ENCODE data around the gene CERT1. TPM values are rescaled to one million over a fixed set of nuclear protein-coding genes. Genes with fewer than 3 reads are reported as not detected.

CERT1 gene
- total RNA-seq, 4 donors from 2014 or later: 36.1 to 42.3 (median 39.0) TPM

DNA sequence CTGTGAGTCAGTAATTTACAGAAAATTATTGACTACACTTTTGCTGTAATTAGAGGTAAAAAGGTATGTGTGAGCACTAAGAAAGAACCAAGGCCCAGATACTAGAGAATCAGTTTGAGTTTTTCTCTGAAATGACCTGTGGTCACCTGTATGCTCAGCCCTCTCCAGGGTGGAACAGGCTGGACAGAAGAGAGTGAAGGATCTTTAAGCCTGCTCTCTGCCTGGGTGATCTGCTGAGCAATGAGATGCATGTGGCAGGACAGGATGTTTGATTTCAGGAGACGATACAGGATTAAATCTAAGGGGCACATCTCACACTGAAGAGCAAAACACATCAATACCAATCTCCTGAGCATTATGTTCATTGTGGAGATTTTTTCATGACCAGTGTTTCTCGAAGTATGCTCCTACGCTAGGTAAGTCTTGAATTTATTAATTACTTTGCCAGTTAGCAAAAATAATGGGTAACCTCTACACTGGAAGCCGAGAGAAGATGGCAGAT is 148.9 kb downstream of the CERT1 start:
- Histone ChIP-seq H3K4me1 (no peaks in the 10 kb centered on the region), H3K4me3 (no peak overlapping the region), H3K27ac (no peak overlapping the region), H3K27me3 (no peaks in the 10 kb centered on the region), H3K9me3 (no peaks in the 10 kb centered on the region), H3K36me3 (peaks cover 0 to 60% (median 8%) of the 10 kb centered on the region in 3 donors)
- TF ChIP-seq POLR2A (IDR thresholded peaks at IDR 0.05): no peak
- TF ChIP-seq, protein P1, sequence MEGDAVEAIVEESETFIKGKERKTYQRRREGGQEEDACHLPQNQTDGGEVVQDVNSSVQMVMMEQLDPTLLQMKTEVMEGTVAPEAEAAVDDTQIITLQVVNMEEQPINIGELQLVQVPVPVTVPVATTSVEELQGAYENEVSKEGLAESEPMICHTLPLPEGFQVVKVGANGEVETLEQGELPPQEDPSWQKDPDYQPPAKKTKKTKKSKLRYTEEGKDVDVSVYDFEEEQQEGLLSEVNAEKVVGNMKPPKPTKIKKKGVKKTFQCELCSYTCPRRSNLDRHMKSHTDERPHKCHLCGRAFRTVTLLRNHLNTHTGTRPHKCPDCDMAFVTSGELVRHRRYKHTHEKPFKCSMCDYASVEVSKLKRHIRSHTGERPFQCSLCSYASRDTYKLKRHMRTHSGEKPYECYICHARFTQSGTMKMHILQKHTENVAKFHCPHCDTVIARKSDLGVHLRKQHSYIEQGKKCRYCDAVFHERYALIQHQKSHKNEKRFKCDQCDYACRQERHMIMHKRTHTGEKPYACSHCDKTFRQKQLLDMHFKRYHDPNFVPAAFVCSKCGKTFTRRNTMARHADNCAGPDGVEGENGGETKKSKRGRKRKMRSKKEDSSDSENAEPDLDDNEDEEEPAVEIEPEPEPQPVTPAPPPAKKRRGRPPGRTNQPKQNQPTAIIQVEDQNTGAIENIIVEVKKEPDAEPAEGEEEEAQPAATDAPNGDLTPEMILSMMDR (IDR thresholded peaks at IDR 0.05): no peak
- no peak for TF ChIP-seq EP300 (IDR thresholded peaks at IDR 0.05)
- 89 to 92% methylated on average over 4 of the region's 4 CpGs for WGBS, 2 donors
- DNase-seq (ENCODE audit: low spot score in 2 of 2): no peak

DNA sequence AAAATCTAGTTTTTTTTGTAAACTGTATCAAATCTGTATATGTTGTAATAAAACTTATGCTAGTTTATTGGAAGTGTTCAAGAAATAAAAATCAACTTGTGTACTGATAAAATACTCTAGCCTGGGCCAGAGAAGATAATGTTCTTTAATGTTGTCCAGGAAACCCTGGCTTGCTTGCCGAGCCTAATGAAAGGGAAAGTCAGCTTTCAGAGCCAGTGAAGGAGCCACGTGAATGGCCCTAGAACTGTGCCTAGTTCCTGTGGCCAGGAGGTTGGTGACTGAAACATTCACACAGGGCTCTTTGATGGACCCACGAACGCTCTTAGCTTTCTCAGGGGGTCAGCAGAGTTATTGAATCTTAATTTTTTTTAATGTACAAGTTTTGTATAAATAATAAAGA is 150.1 kb downstream of the CERT1 start:
- no peaks in the 10 kb centered on the region for H3K4me1 ChIP-seq
- 42 to 52% methylated on average over 4 of the region's 4 CpGs for WGBS, 2 donors
- no peak overlapping the region for H3K4me3 ChIP-seq
- TF ChIP-seq, protein P1 (IDR thresholded peaks at IDR 0.05): no peak
- TF ChIP-seq POLR2A (IDR thresholded peaks at IDR 0.05): no peak
- TF ChIP-seq EP300 (IDR thresholded peaks at IDR 0.05): no peak
- H3K36me3 ChIP-seq: peaks cover 0 to 72% (median 8%) of the 10 kb centered on the region in 3 donors
- H3K27ac ChIP-seq: no peak overlapping the region
- DNase-seq (ENCODE audit: low spot score in 2 of 2): no peak
- no peaks in the 10 kb centered on the region for H3K27me3 ChIP-seq
- H3K9me3 ChIP-seq: no peaks in the 10 kb centered on the region

DNA sequence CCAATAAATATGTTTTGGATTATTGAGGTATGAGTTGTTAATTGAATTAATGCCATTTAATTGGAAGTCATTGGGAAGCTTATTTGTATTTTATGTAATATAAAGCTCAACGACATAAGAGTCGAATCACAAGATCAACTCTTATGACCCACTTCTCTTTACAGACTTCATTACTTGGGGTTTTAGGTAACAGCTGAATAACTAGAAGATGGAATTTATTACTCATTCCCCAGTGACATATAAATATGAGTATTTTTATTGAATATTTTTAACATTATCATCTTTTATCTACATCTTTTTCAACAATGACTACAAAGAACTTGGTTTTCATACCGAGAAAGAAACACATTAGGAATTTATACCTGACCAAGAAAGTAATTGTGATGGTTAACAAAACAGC is 153.3 kb downstream of the CERT1 start:
- H3K4me1 ChIP-seq: no peaks in the 10 kb centered on the region
- WGBS, 2 donors: 88 to 93% methylated on average over 3 of the region's 3 CpGs
- peaks cover 2 to 95% (median 20%) of the 10 kb centered on the region in 3 donors for H3K36me3 ChIP-seq
- no peak overlapping the region for H3K4me3 ChIP-seq
- no peaks in the 10 kb centered on the region for H3K9me3 ChIP-seq
- H3K27me3 ChIP-seq: no peaks in the 10 kb centered on the region
- H3K27ac ChIP-seq: no peak overlapping the region
- TF ChIP-seq EP300 (IDR thresholded peaks at IDR 0.05) (no peak), POLR2A (IDR thresholded peaks at IDR 0.05) (no peak)
- TF ChIP-seq, protein P1 (IDR thresholded peaks at IDR 0.05): no peak
- DNase-seq (ENCODE audit: low spot score in 2 of 2): no peak

DNA sequence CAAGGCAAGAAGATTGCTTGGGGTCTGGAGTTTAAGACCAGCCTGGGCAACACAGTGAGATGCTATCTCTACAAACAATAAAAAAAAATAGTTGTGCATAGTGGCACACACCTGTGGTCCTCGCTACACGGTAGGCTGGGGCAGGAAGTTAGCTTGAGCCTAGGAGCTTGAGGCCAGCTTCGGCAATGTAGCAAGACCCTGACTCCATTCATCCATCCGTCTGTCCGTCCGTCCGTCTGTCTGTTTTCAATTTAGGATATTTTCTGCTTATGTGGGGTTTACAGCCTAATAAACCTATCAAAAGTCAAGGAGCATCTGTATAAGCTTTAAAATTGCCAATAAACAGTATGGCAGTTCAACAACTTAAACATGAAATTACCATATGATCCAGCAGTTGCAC is 154.7 kb downstream of the CERT1 start:
- TF ChIP-seq POLR2A (IDR thresholded peaks at IDR 0.05) (no peak), EP300 (IDR thresholded peaks at IDR 0.05) (no peak)
- TF ChIP-seq, protein P1 (IDR thresholded peaks at IDR 0.05): no peak
- WGBS, 2 donors: 95 to 96% methylated on average over 7 of the region's 7 CpGs
- Histone ChIP-seq H3K36me3 (peaks cover 2 to 97% (median 23%) of the 10 kb centered on the region in 3 donors), H3K4me1 (no peaks in the 10 kb centered on the region), H3K27ac (no peak overlapping the region), H3K27me3 (no peaks in the 10 kb centered on the region), H3K4me3 (no peak overlapping the region), H3K9me3 (no peaks in the 10 kb centered on the region)
- DNase-seq (ENCODE audit: low spot score in 2 of 2): no peak

DNA sequence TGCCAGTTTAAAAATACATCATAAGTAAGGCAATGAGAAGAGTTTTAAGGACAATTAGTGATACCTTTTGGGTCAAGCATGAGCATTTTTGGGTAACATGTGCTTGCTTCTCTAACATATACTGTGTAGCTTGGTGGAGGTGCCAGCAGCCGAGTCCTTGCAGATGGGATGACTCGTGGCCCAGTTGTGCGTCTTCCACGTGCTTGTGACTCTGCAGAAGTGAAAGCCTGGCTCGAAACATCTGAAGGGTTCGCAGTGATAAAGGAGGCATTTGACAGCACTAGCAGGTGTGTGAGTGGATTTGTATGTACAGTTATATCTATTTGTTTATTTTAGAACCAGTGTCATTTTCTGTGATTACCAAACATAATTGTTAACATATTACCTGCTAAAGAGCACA is 156.2 kb downstream of the CERT1 start:
- no peaks in the 10 kb centered on the region for H3K4me1 ChIP-seq
- no peaks in the 10 kb centered on the region for H3K9me3 ChIP-seq
- TF ChIP-seq POLR2A (IDR thresholded peaks at IDR 0.05): no peak
- TF ChIP-seq, protein P1 (IDR thresholded peaks at IDR 0.05): no peak
- TF ChIP-seq EP300 (IDR thresholded peaks at IDR 0.05): no peak
- whole genome bisulfite sequencing, 2 donors: 95 to 96% methylated on average over 6 of the region's 6 CpGs
- H3K4me3 ChIP-seq: no peak overlapping the region
- H3K27ac ChIP-seq: no peak overlapping the region
- H3K27me3 ChIP-seq: no peaks in the 10 kb centered on the region
- no peak for DNase-seq (ENCODE audit: low spot score in 2 of 2)
- H3K36me3 ChIP-seq: peaks cover 2 to 97% (median 33%) of the 10 kb centered on the region in 3 donors

All from tibial nerve (tissue), 4 donors.